Hematopoietic multipotent progenitor cell (in vitro differentiated cells): ENCODE measurements around the gene MXRA7. TPM values are rescaled to one million over a fixed set of nuclear protein-coding genes. Genes with fewer than 3 reads are reported as not detected.
"Not testable (repeated sequence)": the region's sequence is repeated elsewhere in the genome, so short reads cannot be mapped to it uniquely, and the experiment has no call there.

Experiments
- DNase-seq, 3 donors: peaks; one replicate each; pipeline ENCODE4 v3.0.0-alpha.2; 2011 to 2015; ENCODE audit warnings: low read depth in 2 of 3, low spot score in 2 of 3
- total RNA-seq: library from RNA; depleted of rRNA; stranded (reverse); fragments of >200 nt; gene quantifications from one replicate; pipeline ENCODE4 v1.2.3, GENCODE V29; 2012

MXRA7 gene, protein sequence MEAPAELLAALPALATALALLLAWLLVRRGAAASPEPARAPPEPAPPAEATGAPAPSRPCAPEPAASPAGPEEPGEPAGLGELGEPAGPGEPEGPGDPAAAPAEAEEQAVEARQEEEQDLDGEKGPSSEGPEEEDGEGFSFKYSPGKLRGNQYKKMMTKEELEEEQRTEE
- 3.2 TPM for total RNA-seq

GRCh38 chr17:76710863-76711611, at the start of gene MXRA7:
Gene MXRA7 (minus strand): TSS chr17:76710965. CDS start chr17:76710946, 19 bp downstream.
- peak in 2 of 3 donors; percentile 60 to 71 for DNase-seq

- no peak for DNase-seq
Observed at GRCh38 chr17:76758570-76758969, 47.8 kb upstream of the MXRA7 start.

GRCh38 chr17:76757256-76757655, 46.5 kb upstream of the MXRA7 start:
- DNase-seq = no peak

DNA sequence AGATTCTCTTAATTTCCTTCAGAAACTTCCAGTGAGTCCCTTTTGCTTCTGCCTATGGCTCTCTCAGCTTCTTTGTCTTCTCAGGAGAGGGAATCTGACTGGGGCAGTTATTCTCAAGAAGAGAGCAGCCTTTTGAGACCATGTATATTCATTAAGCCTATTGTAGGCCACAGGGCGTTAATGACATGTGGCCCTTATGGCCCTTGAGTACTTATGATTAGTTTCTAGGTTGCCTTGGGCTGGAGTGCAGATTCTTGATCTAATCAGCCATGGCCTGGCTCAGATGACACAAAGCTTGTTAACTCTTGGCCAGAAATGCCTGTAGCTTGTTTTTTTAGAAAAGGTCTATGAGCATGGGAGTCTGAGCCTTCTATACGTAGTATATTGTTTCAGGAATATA, 44.5 kb upstream of the MXRA7 start:
- DNase-seq = no peak

DNA sequence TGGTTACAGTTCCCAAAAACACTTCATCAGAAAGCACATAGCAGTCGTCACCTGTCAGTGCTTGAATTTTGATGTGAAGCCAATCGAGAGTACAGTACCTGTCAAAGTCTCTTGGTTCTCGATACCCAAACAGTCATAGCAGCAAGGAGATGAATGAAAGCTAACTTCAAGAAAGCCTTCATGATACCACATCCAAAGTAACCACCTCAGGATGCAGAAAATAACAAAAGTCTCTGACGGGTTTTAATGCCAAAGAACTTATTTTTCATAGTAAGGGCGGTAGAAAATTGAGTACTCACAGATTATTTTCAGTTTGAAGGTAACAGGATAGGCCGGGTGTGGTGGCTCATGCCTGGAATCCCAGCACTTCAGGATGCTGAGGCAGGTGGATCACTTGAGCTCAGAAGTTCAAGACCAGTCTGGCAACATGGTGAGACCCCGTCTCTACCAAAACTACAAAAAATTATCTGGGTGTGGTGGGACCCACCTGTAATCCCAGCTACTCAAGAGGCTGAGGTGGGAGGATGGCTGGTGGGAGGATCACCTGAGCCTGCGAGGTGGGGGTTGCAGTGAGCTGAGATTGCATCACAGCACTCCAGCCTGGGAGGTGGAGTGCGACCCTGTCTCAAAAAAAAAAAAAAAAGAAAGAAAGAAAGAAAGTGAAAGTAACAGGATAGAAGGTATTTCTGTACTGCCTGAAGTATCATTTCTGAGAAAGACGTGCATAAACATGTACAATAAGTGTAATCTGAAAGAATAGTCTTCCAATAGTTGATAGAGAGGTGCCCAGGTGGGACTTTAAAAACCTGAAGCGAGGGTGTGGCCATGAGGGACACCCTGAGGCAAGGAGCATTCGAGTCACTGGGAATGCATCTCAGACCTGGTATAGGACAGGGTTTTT, 42.5 kb upstream of the MXRA7 start:
- no peak for DNase-seq

- DNase-seq = no peak
Observed at GRCh38 chr17:76752006-76752405, 41.2 kb upstream of the MXRA7 start.

GRCh38 chr17:76751416-76751993, 40.7 kb upstream of the MXRA7 start:
- no peak for DNase-seq

DNA sequence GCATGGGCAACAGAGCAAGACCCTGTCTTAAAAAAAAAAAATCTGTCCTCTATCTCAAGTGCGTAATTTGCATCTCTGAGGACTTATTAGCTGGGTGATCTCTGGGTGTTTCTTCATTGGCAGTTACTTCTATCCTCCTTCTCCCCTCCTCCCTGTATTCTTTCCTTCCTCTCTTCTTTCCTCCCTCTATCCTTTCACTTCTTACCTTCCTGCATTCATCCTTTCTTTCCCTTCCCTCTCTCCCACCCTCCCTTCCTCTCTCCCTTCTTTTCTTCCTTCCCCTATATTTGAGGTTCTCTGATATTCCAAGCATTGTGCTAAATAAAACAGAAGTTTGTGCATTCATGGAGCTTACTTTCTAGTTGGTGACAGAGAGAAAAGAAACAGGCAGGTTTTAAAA, 37.9 kb upstream of the MXRA7 start:
- no peak for DNase-seq

- no peak for DNase-seq
Observed at GRCh38 chr17:76747716-76748363, 37.1 kb upstream of the MXRA7 start.

DNA sequence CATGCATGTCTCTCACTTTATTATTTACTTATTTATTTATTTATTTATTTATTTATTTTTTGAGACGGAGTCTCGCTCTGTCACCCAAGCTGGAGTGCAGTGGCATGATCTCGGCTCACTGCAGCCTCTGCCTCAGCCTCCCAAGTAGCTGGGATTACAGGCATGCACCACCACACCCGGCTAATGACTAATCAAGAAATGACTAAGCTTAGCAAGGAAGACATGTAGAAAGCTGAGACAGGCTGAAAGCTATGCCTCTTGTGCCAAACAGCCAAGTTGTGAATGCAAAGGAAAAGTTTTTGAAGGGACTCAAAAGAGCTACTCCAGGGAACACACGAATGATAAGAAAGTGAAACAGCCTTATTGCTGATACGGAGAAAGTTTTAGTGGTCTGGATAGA, 35.0 kb upstream of the MXRA7 start:
- DNase-seq = not testable (repeated sequence)

DNA sequence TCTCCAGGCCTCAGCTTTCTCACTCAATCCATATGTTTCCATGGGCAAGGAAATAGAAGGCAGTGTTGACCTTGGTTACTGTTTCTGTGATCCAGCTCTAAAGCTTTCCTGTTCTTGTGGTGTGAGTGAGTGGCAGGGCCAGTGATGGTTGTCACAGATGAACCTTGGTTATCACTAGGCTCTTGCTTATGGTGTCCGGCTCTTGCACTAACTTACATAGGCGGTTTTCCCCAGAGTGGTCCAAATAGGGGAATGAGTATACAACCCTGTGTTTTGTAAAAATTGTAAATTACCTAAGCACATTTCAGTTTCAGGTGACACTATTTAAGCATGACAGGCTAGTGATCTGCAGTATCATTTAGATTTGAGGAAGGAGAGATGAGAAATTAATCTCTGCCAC, 34.0 kb upstream of the MXRA7 start:
- DNase-seq = no peak

- no peak for DNase-seq
Observed at GRCh38 chr17:76742958-76743357, 32.2 kb upstream of the MXRA7 start.

DNA sequence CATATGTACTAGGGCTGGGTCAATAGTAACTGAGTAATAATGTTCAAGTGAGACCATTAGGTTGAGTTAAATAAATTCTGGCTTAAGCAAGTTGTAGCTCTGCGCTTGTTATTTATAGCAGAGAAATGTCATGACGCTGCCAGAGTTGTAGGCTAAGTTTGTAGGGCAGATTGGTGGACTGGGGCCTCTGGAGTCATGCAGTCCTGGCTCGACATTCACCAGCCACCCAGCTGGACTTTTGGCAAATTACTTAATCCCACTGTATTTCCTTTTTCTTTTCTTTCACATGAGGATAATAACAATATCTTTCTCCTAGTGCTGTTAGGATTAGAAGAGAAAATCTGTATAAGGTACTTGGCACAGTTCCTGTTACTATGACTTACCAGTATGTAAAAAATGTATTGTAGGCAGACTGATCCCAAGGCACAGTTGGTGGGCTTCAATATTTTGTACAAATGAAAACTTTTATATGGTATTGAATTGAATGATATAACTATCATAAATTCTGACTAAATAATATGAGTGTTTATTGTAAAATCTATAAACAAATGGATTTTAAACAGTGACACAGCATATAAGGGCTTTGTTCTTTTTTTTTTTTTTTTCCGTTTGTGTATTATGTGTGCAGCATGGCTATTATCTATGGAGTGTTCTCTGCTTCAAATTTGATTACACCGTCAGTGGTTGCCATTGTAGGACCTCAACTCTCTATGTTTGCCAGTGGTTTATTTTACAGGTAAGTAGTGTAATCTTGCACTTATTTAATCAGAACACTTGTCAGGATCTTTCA, 29.8 kb upstream of the MXRA7 start:
- DNase-seq = no peak

DNA sequence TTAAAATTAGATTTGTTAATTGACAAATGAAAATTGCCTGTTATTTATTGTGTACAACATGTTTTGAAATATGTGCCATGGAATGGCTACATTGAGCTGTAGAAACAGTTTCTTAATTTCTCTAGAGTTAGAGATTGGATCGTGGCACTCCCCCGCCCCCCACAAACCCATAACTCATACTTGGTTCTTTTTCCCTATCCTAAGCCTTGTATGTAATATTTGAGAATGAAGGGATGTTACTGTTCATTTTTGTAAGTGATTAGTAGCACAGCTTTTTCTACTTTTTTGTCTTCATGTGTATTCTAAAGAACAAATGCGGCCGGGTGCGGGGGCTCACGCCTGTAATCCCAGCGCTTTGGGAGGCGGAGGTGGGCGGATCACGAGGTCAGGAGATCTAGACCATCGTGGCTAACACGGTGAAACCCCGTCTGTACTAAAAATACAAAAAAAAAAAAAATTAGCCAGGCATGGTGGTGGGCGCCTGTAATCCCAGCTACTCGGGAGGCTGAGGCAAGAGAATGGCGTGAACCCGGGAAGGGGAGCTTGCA, 28.9 kb upstream of the MXRA7 start:
- not testable (repeated sequence) for DNase-seq

GRCh38 chr17:76738468-76738850, 27.7 kb upstream of the MXRA7 start:
- peak in 1 of 3 donors; percentile 25 for DNase-seq

GRCh38 chr17:76737676-76738467, 27.1 kb upstream of the MXRA7 start, which contains the start of gene MFSD11:
Gene MFSD11 (plus strand): TSS chr17:76738119. CDS start chr17:76738353, 234 bp downstream.
- peak; percentile 92 to 96 (median 93) for DNase-seq

GRCh38 chr17:76737082-76737675, 26.4 kb upstream of the MXRA7 start, which contains the start of gene SRSF2:
Gene SRSF2 (minus strand): TSS chr17:76737331. CDS start chr17:76737160, 171 bp downstream.
- peak; percentile 97 to 99 (median 98) for DNase-seq
